ENCODE measurements around the gene NFATC2. TPM values are rescaled to one million over a fixed set of nuclear protein-coding genes. Genes with fewer than 3 reads are reported as not detected.
"Not testable (repeated sequence)": the region's sequence is repeated elsewhere in the genome, so short reads cannot be mapped to it uniquely, and the experiment has no call there.

NFATC2 gene
- total and polyA plus RNA-seq, 7 donors: 1.4 to 16.9 (median 5.0) TPM

- 58 to 78% methylated on average over 25 of the region's 25 CpGs for WGBS, 2 donors
- TF ChIP-seq EP300 (IDR thresholded peaks at IDR 0.05): no peak
- no peak for TF ChIP-seq POLR2A (IDR thresholded peaks at IDR 0.05)
- TF ChIP-seq CTCF (IDR thresholded peaks at IDR 0.05): no peak
- TF ChIP-seq POLR2AphosphoS5 (IDR thresholded peaks at IDR 0.05): no peak
Observed at GRCh38 chr20:51569815-51570738, 27.6 kb upstream of the NFATC2 start.

GRCh38 chr20:51568533-51568932, 26.0 kb upstream of the NFATC2 start:
- H3K9me3 ChIP-seq; H3K27ac ChIP-seq; intact Hi-C loops (cut with DNase I); DNase-seq; H3K27me3 ChIP-seq; H3K36me3 ChIP-seq; H3K4me3 ChIP-seq: not testable (repeated sequence)
- peaks cover 0 to 29% (median 23%) of the 10 kb centered on the region in 4 donors for H3K4me1 ChIP-seq
- WGBS, 2 donors: 60 to 82% methylated on average over 3 of the region's 3 CpGs

More at GRCh38 chr20:51569815-51570738, 27.6 kb upstream of the NFATC2 start:
- Histone ChIP-seq H3K27ac (peak overlapping the region in 3 of 4 donors; percentile 30 to 67 (median 46)), H3K4me3 (peak overlapping the region in 1 of 4 donors; percentile 14), H3K27me3 (no peaks in the 10 kb centered on the region), H3K9me3 (no peaks in the 10 kb centered on the region), H3K4me1 (peaks cover 0 to 20% (median 15%) of the 10 kb centered on the region in 4 donors), H3K36me3 (no peaks in the 10 kb centered on the region)
- intact Hi-C loops (cut with DNase I): no loop called here
- DNase-seq: no peak

- Histone ChIP-seq H3K27ac (no peak overlapping the region), H3K4me3 (no peak overlapping the region), H3K36me3 (no peaks in the 10 kb centered on the region), H3K27me3 (no peaks in the 10 kb centered on the region), H3K4me1 (peaks cover 0 to 36% (median 30%) of the 10 kb centered on the region in 4 donors), H3K9me3 (no peaks in the 10 kb centered on the region)
- TF ChIP-seq POLR2A (IDR thresholded peaks at IDR 0.05): no peak
- no peak for TF ChIP-seq EP300 (IDR thresholded peaks at IDR 0.05)
- TF ChIP-seq POLR2AphosphoS5 (IDR thresholded peaks at IDR 0.05): no peak
- no peak for TF ChIP-seq CTCF (IDR thresholded peaks at IDR 0.05)
- DNase-seq: no peak
- intact Hi-C loops (cut with DNase I): no loop called here
- 76 to 92% methylated on average over 5 of the region's 5 CpGs for WGBS, 2 donors
Observed at GRCh38 chr20:51567622-51568021, 25.1 kb upstream of the NFATC2 start.

- WGBS, 2 donors: 32 to 83% methylated on average over 4 of the region's 4 CpGs
- TF ChIP-seq EP300 (IDR thresholded peaks at IDR 0.05) (no peak), POLR2AphosphoS5 (IDR thresholded peaks at IDR 0.05) (no peak), POLR2A (IDR thresholded peaks at IDR 0.05) (no peak), CTCF (IDR thresholded peaks at IDR 0.05) (no peak)
- no peak for DNase-seq
- Histone ChIP-seq H3K27ac (peak overlapping the region in 2 of 4 donors; percentile 65 to 67), H3K4me1 (peaks cover 0 to 40% (median 39%) of the 10 kb centered on the region in 4 donors), H3K36me3 (no peaks in the 10 kb centered on the region), H3K27me3 (no peaks in the 10 kb centered on the region), H3K9me3 (no peaks in the 10 kb centered on the region), H3K4me3 (no peak overlapping the region)
- intact Hi-C loops (cut with DNase I): no loop called here
Observed at GRCh38 chr20:51566594-51566993, 24.1 kb upstream of the NFATC2 start.

- Histone ChIP-seq H3K27ac (peak overlapping the region; percentile 59 to 67 (median 64)), H3K27me3 (no peaks in the 10 kb centered on the region)
- intact Hi-C loops (cut with DNase I): no loop called here
Observed at GRCh38 chr20:51565298-51566144, 23.0 kb upstream of the NFATC2 start.

More at GRCh38 chr20:51565298-51566144, 23.0 kb upstream of the NFATC2 start:
- DNase-seq: no peak
- peaks cover 0 to 50% (median 44%) of the 10 kb centered on the region in 4 donors for H3K4me1 ChIP-seq
- 42 to 54% methylated on average over 14 of the region's 14 CpGs for WGBS, 2 donors
- no peaks in the 10 kb centered on the region for H3K36me3 ChIP-seq
- H3K9me3 ChIP-seq: no peaks in the 10 kb centered on the region
- no peak for TF ChIP-seq CTCF (IDR thresholded peaks at IDR 0.05)
- TF ChIP-seq POLR2AphosphoS5 (IDR thresholded peaks at IDR 0.05): no peak
- no peak for TF ChIP-seq EP300 (IDR thresholded peaks at IDR 0.05)
- TF ChIP-seq POLR2A (IDR thresholded peaks at IDR 0.05): no peak
- H3K4me3 ChIP-seq: no peak overlapping the region
